Cardiac fibroblast (primary cell): ENCODE results near the gene MAIP1.
A peak's percentile ranks its signal among the peaks of the same experiment; 100 is the strongest.

Experiments used
- DNase-seq, 2 donors: peaks; one replicate each; pipeline versions ENCODE4 v3.0.0 to v3.0.0-alpha.2; 2010; ENCODE audit warnings: low read depth in 2 of 2
- H3K4me3 ChIP-seq, 2 donors: replicated peaks in 1 of 2; 1 replicate in 1 of 2; 2 replicates in 1 of 2; pipeline ENCODE4 v1.5.1; 2011; ENCODE audit warnings: low read depth in 2 of 2, low read length in 2 of 2, mild to moderate bottlenecking in 2 of 2, moderate library complexity in 1 of 2
- CTCF ChIP-seq: IDR thresholded peaks from one replicate; pipeline ENCODE4 v1.5.1; 2011; ENCODE audit warnings: low read depth, mild to moderate bottlenecking, low read length, inconsistent platforms

The MAIP1 gene

GRCh38 chr2:199914372-199914958 is 40.9 kb upstream of the MAIP1 start:
- H3K4me3 ChIP-seq, result no peak overlapping the region
- no peak for DNase-seq
- TF ChIP-seq CTCF, result no peak

GRCh38 chr2:199916980-199917379 is 38.4 kb upstream of the MAIP1 start:
- TF ChIP-seq CTCF, result no peak
- no peak overlapping the region for H3K4me3 ChIP-seq
- DNase-seq, result no peak

- TF ChIP-seq CTCF, result no peak
- H3K4me3 ChIP-seq, result no peak overlapping the region
- peak in 1 of 2 donors; percentile 13 for DNase-seq
Observed at GRCh38 chr2:199922856-199923255, 32.5 kb upstream of the MAIP1 start.

GRCh38 chr2:199923924-199924323 is 31.5 kb upstream of the MAIP1 start:
- DNase-seq, result no peak
- TF ChIP-seq CTCF, result no peak
- H3K4me3 ChIP-seq, result no peak overlapping the region

GRCh38 chr2:199926806-199927205 is 28.6 kb upstream of the MAIP1 start:
- no peak for TF ChIP-seq CTCF

GRCh38 chr2:199928226-199928625 is 27.2 kb upstream of the MAIP1 start:
- DNase-seq, result no peak
- no peak overlapping the region for H3K4me3 ChIP-seq
- TF ChIP-seq CTCF, result no peak

More at GRCh38 chr2:199926806-199927205, 28.6 kb upstream of the MAIP1 start:
- DNase-seq, result no peak
- H3K4me3 ChIP-seq, result no peak overlapping the region

- TF ChIP-seq CTCF, result no peak
- H3K4me3 ChIP-seq, result no peak overlapping the region
- DNase-seq, result no peak
Observed at GRCh38 chr2:199928626-199929025, 26.8 kb upstream of the MAIP1 start.
